GM19372 (cell line): ENCODE results near the gene KRTAP5-8.
"Not testable (repeated sequence)": the region's sequence is repeated elsewhere in the genome, so short reads cannot be mapped to it uniquely, and the experiment has no call there.

Experiments used
- ATAC-seq: cut with Tn5 transposase; IDR thresholded peaks from one replicate; pipeline ENCODE4 v1.9.1; 2021; ENCODE audit warnings: mild to moderate bottlenecking, low read depth, moderate library complexity; ENCODE audit not compliant: unreplicated experiment

Gene KRTAP5-8

GRCh38 chr11:71568704-71569349, 31.0 kb downstream of the KRTAP5-8 start:
- no peak for ATAC-seq

DNA sequence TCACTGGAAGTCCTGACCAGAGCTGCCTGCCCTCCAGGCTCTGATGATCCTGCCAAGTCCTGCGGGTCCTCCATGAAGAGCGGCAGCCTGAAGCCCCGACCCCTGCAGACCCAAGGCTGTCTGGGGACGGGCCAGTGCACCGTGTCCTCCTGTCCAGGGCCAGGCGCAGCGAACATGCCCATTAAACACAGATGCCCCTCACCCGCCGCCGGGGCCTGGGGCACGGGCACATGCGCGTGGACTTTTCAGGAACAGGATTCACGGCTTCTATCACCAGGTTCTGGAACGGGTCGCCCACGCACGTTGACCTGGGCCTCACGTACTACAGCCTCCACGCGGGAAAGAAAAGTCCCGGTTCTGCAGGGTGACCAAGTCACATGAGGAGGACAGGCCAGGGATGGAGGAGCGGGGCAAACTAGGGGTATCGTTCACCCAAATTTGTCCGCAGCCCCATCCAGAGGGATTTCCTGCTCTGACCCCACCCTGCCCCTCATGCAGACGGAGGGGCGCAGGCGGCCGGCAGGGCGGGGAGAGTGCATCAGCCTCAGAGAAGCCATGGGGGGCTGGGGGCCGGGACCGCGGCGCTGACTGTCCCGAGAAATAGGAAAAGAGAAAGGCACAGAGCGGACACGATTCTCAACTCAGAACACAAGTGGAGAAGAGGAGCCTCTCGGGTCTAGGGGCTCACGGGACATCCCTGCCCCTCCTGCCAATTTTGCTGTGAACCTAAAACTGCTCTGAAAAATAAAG, 33.5 kb downstream of the KRTAP5-8 start:
- not testable (repeated sequence) for ATAC-seq

DNA sequence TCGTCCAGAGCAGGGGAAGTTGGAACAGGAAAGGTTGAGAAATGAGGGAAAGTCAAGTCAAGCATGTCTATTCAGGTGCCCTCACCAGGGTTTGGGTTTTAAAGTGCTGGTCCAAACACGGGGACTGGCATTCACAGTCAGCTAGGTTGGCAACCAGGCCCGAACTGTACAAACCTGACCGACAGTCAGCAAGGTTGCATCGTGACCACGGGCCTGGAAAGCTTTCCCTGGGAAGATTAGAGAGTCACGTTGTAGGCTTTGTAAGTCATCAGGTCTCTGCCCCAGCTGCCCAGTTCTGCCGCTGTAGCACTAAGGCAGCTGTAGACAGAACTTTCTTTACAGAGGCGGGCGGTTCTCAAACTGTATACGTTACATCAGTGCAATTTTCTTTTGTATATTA, 35.0 kb downstream of the KRTAP5-8 start:
- ATAC-seq = no peak

DNA sequence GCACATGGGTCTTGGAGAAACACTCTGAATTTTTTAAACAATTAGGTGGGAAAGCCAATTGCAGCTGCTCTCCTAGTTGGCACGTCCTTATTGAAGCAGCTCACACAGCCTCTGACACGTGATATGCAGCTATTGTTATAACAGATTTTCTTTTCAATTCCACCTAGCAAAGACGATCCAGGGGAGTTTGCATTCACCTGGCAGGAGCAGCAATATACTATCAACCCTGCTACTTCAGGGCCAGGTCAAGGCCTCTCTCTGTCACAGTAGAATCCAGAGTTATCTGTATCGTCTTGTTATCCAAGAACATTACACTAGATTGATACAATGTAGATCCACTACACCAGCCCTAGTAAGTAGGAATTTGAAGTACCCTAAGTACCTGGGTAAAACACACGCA, 36.6 kb downstream of the KRTAP5-8 start:
- no peak for ATAC-seq

- no peak for ATAC-seq
These were observed 38.0 kb downstream of the KRTAP5-8 start for GRCh38 chr11:71575723-71576424.

- not testable (repeated sequence) for ATAC-seq
These were observed 39.1 kb downstream of the KRTAP5-8 start for GRCh38 chr11:71576688-71577465.

DNA sequence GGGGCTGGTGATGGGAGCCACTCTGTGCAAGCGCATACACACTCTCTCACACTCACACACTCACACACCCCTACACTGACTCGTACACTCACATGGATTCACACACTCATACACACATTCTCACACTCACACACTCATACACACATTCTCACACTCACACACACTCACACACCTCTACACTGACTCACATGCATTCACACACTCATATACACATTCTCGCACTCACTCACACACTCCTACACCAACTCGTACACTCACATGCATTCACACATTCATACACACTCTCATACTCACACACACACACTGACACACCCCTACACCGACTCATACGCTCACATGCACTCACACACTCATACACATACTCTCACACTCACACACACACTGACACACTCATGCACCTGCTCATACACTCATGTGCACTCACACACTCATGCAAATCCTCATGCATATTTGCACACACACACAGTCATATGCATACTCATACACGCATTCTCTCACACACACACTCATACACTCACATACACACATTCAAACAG, 39.7 kb downstream of the KRTAP5-8 start:
- ATAC-seq = no peak

GRCh38 chr11:71579513-71579912, 41.7 kb downstream of the KRTAP5-8 start:
- not testable (repeated sequence) for ATAC-seq

DNA sequence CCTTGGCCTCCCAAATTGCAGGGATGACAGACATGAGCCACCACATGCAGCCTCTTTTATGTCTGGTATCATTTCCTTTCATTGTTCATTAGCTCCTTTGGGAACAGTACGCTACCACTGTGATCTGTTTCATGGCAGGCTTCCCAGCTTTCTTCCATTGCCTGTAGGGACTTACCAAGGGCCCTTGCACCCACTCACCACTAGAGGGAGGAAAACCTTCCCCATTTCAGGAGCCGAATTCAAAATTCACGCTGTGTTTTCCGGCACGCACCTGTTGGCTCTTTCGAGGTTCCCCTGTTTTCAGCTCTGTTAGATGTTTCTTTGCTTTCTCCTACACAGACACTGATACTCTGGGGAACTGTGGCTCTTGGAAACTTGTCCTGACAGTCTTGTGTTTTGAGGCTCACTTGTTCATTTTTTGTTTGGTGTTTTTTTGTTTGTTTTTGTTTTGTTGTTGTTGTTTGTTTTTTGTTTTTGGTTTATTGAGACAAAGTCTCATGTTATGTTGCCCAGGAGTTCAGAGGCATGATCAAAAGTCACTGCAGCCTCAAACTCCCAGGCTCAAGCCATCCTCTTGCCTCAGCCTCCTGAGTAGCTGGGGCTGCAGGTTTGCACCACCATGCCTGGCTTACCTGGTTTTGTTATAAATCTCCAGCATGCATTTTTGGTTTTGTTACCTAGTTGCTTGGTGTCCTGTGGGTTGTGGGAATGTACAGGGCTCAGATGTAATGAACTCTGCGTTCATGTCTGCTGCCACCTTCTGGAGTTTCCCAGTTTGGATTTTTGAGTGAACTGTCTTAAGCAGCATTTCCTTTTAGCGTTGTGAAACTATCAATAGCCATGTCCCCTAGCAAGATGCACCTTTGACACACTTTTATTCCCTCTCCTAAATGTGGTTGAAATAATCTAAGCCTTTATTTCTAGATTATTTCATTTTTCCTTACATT, 42.5 kb downstream of the KRTAP5-8 start:
- ATAC-seq = no peak

GRCh38 chr11:71581826-71582225, 44.0 kb downstream of the KRTAP5-8 start:
- no peak for ATAC-seq

DNA sequence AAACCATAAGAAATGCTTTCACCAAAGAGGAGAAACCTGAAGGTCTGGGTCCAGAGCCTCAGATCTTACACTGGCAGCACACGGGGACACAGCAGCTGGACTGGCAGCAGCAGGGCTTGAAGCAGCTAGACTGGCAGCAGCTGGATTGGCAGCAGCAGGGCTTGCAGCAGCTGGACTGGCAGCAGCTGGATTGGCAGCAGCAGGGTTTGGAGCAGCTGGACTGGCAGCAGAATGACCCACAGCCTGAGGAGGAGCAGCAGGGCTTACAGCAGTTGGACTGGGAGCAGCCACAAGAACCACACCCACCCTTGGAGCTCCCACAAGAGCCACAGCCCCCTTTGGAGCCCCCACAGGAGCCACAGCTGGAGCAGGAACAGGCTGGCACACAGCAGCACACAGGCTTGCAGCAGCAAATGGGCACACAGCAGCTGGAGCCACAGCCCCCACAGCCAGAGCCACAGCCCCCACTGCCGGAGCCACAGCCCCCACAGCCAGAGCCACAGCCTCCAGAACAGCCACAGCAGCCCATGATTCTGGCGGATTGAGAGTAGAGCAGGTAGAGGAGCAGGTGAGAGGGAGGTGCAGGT, 44.6 kb downstream of the KRTAP5-8 start, which contains the start of gene KRTAP5-11:
KRTAP5-11 (minus strand) TSS at position 567 of the 587 bp plus-strand sequence; CDS start at position 529, 38 bp downstream.
- no peak for ATAC-seq

DNA sequence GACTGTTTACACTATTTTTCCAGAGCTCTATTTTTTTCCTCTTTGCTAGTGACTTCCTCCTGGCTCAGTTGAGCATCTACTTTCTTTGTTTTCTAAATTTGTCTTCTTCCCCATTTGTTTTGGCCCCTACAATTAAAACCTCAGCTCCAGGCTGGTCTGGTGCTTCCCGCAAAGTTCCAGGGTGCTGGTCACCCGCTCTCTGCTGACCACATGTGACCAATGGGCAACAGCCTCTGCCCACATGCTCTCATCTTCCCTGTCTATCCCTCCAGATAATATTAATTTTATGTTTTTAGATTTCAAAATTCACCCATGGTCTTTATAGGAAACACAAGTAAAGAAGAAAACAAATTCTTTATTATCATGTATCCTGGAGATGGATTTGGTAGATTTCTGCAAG, 45.1 kb downstream of the KRTAP5-8 start:
- ATAC-seq = not testable (repeated sequence)

DNA sequence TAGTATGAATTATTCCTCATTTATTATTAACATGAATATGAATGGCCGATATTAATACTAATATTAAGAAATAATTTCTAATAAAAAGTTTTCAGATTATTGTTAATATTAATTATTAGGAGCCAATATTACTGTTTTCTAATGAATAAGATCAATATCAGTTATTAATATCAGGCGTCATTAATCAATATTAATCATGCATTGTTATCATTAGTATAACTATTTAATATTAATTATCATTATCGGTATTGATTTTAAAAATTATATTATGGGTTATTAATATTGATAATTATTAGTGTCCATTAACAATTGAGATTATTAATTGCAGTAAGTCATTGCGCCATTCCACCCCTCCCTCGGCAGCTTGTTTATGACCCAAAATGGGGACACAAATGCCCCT, 47.8 kb downstream of the KRTAP5-8 start:
- not testable (repeated sequence) for ATAC-seq

GRCh38 chr11:71588314-71588713, 50.5 kb downstream of the KRTAP5-8 start:
- not testable (repeated sequence) for ATAC-seq
